Measurements from ENCODE around the gene ASCC1. TPM values are rescaled to one million over a fixed set of nuclear protein-coding genes. Genes with fewer than 3 reads are reported as not detected.
"Not testable (repeated sequence)": the region's sequence is repeated elsewhere in the genome, so short reads cannot be mapped to it uniquely, and the experiment has no call there.

The ASCC1 gene
- total RNA-seq, 1 experiment from 2014 or later = 40.2 TPM

DNA sequence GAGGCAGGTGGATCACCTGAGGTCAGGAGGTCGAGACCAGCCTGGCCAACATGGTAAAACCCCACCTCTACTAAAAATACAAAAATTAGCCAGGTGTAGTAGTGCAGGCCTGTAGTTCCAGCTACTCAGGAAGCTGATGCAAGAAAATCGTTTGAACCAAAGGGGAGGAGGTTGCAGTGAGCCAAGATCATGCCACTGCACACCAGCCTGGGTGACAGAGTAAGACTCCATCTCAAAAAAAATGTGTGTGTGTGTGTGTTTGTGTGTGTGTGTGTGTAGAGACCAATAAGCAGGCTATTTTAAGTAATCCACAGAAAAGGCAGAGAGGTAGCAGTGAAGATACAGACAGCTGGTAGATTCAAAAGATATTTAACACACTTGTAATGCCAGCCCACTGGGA, 7.5 kb downstream of the ASCC1 start:
- H3K36me3 ChIP-seq (ENCODE audit: insufficient read depth, low read length, poor library complexity, severe bottlenecking) = peaks cover 30% of the 10 kb centered on the region
- DNase-seq (ENCODE audit: low spot score); CTCF ChIA-PET; BruUV-seq (replicated peaks); POLR2A ChIA-PET (ENCODE audit: low non-redundant PET); H3K9me3 ChIP-seq (ENCODE audit: low read depth, low read length, poor library complexity, severe bottlenecking); H3K4me3 ChIP-seq (ENCODE audit: low read depth, low read length, poor library complexity, severe bottlenecking); H3K4me1 ChIP-seq (ENCODE audit: insufficient read depth, low read length, poor library complexity, severe bottlenecking); H3K27me3 ChIP-seq (replicated peaks; ENCODE audit: insufficient read depth, low read depth, low read length, poor library complexity); intact Hi-C loops (cut with micrococcal nuclease; ENCODE audit: unreplicated experiment); H3K27ac ChIP-seq (ENCODE audit: low read depth, low read length, poor library complexity, severe bottlenecking): not testable (repeated sequence)

DNA sequence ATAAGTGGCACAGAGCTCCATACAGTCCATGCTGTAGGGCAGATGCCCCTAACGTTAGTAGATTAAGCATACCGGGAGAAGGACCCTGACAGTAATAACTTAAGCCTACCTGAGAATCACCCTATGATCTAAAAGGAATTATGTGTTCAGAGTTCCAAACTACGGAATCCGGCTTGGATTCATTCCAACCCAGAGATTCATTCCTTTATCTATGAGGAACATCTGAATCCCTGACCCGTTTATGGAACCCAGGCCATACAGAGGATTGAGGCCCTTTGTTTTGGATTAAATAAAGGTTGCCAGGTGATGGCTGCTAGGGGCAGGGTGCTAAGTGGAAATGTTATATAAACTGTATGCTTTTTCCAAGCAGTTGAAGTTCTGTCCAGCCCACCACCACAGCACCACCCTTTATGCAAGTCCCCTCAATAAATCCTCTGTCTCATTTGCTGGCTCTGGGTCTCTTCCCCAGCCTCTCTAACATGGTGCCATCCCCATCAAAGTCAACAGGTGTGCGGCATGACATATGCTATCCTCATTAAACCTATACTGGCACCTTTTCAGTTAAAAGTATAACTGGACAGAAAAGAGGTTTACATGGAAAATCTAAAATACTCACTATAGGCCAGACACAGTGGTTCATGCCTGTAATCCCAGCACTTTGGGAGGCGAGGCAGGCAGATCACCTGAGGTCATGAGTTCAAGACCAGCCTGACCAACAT, 9.4 kb downstream of the ASCC1 start:
- peaks cover 34% of the 10 kb centered on the region for H3K36me3 ChIP-seq (ENCODE audit: insufficient read depth, low read length, poor library complexity, severe bottlenecking)
- no peak overlapping the region for H3K4me3 ChIP-seq (ENCODE audit: low read depth, low read length, poor library complexity, severe bottlenecking)
- no peaks in the 10 kb centered on the region for H3K27me3 ChIP-seq (replicated peaks; ENCODE audit: insufficient read depth, low read depth, low read length, poor library complexity)
- BruUV-seq (replicated peaks) = no TSS peak
- intact Hi-C loops (cut with micrococcal nuclease; ENCODE audit: unreplicated experiment) = no loop called here
- no peak for DNase-seq (ENCODE audit: low spot score)
- ChIA-PET CTCF (no interaction called here), POLR2A (ENCODE audit: low non-redundant PET) (no interaction called here)
- no peaks in the 10 kb centered on the region for H3K9me3 ChIP-seq (ENCODE audit: low read depth, low read length, poor library complexity, severe bottlenecking)
- H3K27ac ChIP-seq (ENCODE audit: low read depth, low read length, poor library complexity, severe bottlenecking) = no peak overlapping the region
- TF ChIP-seq EZH2 (IDR thresholded peaks at IDR 0.05; ENCODE audit: borderline replicate concordance, low read depth, low read length, poor library complexity, severe bottlenecking) = no peak
- no peaks in the 10 kb centered on the region for H3K4me1 ChIP-seq (ENCODE audit: insufficient read depth, low read length, poor library complexity, severe bottlenecking)

DNA sequence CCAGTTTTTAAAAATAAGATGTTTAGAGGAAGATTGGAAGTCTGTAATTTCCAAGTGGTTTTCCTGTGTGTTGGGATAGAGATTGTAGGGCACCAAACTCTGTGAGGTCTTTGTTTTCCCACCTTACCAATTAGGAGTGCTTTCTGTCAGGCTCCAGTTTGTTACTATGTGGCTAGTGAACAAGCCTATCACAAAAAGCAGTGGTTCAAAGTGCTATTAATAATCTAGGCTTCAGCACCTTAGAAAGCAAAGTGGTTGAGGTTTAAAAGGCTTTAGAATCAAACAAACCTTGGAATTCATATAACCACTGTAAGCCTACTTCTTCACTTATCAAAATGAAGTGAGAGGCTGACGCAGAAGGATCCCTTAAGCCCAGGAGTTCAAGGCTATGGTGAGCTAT, 11.4 kb downstream of the ASCC1 start:
- Histone ChIP-seq H3K36me3 (ENCODE audit: insufficient read depth, low read length, poor library complexity, severe bottlenecking) (peaks cover 32% of the 10 kb centered on the region), H3K4me1 (ENCODE audit: insufficient read depth, low read length, poor library complexity, severe bottlenecking) (no peaks in the 10 kb centered on the region), H3K9me3 (ENCODE audit: low read depth, low read length, poor library complexity, severe bottlenecking) (no peaks in the 10 kb centered on the region), H3K27me3 (replicated peaks; ENCODE audit: insufficient read depth, low read depth, low read length, poor library complexity) (no peaks in the 10 kb centered on the region), H3K4me3 (ENCODE audit: low read depth, low read length, poor library complexity, severe bottlenecking) (no peak overlapping the region), H3K27ac (ENCODE audit: low read depth, low read length, poor library complexity, severe bottlenecking) (no peak overlapping the region)
- TF ChIP-seq, protein P1, sequence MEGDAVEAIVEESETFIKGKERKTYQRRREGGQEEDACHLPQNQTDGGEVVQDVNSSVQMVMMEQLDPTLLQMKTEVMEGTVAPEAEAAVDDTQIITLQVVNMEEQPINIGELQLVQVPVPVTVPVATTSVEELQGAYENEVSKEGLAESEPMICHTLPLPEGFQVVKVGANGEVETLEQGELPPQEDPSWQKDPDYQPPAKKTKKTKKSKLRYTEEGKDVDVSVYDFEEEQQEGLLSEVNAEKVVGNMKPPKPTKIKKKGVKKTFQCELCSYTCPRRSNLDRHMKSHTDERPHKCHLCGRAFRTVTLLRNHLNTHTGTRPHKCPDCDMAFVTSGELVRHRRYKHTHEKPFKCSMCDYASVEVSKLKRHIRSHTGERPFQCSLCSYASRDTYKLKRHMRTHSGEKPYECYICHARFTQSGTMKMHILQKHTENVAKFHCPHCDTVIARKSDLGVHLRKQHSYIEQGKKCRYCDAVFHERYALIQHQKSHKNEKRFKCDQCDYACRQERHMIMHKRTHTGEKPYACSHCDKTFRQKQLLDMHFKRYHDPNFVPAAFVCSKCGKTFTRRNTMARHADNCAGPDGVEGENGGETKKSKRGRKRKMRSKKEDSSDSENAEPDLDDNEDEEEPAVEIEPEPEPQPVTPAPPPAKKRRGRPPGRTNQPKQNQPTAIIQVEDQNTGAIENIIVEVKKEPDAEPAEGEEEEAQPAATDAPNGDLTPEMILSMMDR (conservative IDR thresholded peaks at IDR 0.05; ENCODE audit: low read depth, low read length) = no peak
- TF ChIP-seq EZH2 (IDR thresholded peaks at IDR 0.05; ENCODE audit: borderline replicate concordance, low read depth, low read length, poor library complexity, severe bottlenecking) = no peak
- intact Hi-C loops (cut with micrococcal nuclease; ENCODE audit: unreplicated experiment) = no loop called here
- CTCF ChIA-PET = no interaction called here
- no peak for DNase-seq (ENCODE audit: low spot score)
- POLR2A ChIA-PET (ENCODE audit: low non-redundant PET) = interaction anchor here (0.5 kb wide), 1 partner anchor 12 kb away, joined by 3 read pairs; no protein-coding TSS in a partner anchor
- BruUV-seq (replicated peaks) = no TSS peak

- BruUV-seq (replicated peaks) = no TSS peak
- no peaks in the 10 kb centered on the region for H3K9me3 ChIP-seq (ENCODE audit: low read depth, low read length, poor library complexity, severe bottlenecking)
- ChIA-PET CTCF (no interaction called here), POLR2A (ENCODE audit: low non-redundant PET) (interaction anchor here (0.5 kb wide), 1 partner anchor 12 kb away, joined by 3 read pairs; no protein-coding TSS in a partner anchor)
- intact Hi-C loops (cut with micrococcal nuclease; ENCODE audit: unreplicated experiment) = no loop called here
- no peaks in the 10 kb centered on the region for H3K27me3 ChIP-seq (replicated peaks; ENCODE audit: insufficient read depth, low read depth, low read length, poor library complexity)
- H3K36me3 ChIP-seq (ENCODE audit: insufficient read depth, low read length, poor library complexity, severe bottlenecking) = peaks cover 31% of the 10 kb centered on the region
- no peak overlapping the region for H3K27ac ChIP-seq (ENCODE audit: low read depth, low read length, poor library complexity, severe bottlenecking)
- no peak for TF ChIP-seq EZH2 (IDR thresholded peaks at IDR 0.05; ENCODE audit: borderline replicate concordance, low read depth, low read length, poor library complexity, severe bottlenecking)
- TF ChIP-seq, protein P1 (conservative IDR thresholded peaks at IDR 0.05; ENCODE audit: low read depth, low read length) = no peak
- H3K4me3 ChIP-seq (ENCODE audit: low read depth, low read length, poor library complexity, severe bottlenecking) = no peak overlapping the region
- H3K4me1 ChIP-seq (ENCODE audit: insufficient read depth, low read length, poor library complexity, severe bottlenecking) = no peaks in the 10 kb centered on the region
- no peak for DNase-seq (ENCODE audit: low spot score)
These were observed 11.8 kb downstream of the ASCC1 start for GRCh38 chr10:72204296-72204695.
